ENCODE results near the gene KRTAP4-16.

The KRTAP4-16 gene

DNA sequence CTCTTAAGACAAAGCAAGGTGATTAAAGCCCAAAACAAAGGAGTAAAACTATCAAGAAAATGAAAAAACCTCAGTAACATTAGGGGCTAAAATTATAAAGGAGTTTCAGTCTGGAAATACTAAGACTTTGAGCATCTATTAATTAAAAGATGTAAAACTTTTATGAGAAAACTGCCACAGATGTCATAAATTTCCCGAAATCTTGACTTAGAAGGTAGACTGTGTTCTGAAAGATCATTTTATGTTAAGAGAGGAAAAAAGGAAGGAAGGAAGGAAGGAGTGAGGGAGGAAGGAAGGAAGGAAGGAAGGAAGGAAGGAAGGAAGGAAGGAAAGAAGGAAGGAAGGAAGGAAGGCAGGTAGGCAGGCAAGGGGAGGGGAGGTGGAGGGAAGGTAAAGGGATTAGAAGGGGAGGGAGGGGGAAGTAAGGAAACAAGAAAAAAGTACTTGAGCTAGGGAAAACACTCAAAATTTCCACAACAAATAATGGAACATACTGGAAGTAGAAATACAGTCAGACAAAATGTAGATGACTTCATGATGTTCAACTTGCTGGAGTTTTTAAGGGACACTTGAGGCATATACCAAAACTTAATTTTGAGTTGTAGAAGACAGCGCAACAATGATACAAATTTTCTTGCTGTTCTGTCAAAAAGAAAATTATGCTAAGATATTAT, 45.7 kb upstream of the KRTAP4-16 start:
- TF ChIP-seq EGR1 (IDR thresholded peaks at IDR 0.05) (no peak), NFIC (IDR thresholded peaks at IDR 0.05) (no peak), FOXM1 (IDR thresholded peaks at IDR 0.05; ENCODE audit: borderline replicate concordance, low read depth) (no peak), ZBTB7A (IDR thresholded peaks at IDR 0.05; ENCODE audit: low read depth) (no peak), MAX (IDR thresholded peaks at IDR 0.05) (no peak), RAD21 (IDR thresholded peaks at IDR 0.05; ENCODE audit: low read depth) (no peak), CEBPB (IDR thresholded peaks at IDR 0.05) (no peak)
- TF ChIP-seq, protein P1, sequence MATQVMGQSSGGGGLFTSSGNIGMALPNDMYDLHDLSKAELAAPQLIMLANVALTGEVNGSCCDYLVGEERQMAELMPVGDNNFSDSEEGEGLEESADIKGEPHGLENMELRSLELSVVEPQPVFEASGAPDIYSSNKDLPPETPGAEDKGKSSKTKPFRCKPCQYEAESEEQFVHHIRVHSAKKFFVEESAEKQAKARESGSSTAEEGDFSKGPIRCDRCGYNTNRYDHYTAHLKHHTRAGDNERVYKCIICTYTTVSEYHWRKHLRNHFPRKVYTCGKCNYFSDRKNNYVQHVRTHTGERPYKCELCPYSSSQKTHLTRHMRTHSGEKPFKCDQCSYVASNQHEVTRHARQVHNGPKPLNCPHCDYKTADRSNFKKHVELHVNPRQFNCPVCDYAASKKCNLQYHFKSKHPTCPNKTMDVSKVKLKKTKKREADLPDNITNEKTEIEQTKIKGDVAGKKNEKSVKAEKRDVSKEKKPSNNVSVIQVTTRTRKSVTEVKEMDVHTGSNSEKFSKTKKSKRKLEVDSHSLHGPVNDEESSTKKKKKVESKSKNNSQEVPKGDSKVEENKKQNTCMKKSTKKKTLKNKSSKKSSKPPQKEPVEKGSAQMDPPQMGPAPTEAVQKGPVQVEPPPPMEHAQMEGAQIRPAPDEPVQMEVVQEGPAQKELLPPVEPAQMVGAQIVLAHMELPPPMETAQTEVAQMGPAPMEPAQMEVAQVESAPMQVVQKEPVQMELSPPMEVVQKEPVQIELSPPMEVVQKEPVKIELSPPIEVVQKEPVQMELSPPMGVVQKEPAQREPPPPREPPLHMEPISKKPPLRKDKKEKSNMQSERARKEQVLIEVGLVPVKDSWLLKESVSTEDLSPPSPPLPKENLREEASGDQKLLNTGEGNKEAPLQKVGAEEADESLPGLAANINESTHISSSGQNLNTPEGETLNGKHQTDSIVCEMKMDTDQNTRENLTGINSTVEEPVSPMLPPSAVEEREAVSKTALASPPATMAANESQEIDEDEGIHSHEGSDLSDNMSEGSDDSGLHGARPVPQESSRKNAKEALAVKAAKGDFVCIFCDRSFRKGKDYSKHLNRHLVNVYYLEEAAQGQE (IDR thresholded peaks at IDR 0.05; ENCODE audit: low read depth), result no peak

- TF ChIP-seq CREB1 (IDR thresholded peaks at IDR 0.05; ENCODE audit: low read depth) (no peak), CEBPB (IDR thresholded peaks at IDR 0.05) (no peak), FOXM1 (IDR thresholded peaks at IDR 0.05; ENCODE audit: borderline replicate concordance, low read depth) (no peak), EP300 (IDR thresholded peaks at IDR 0.05; ENCODE audit: borderline replicate concordance) (no peak), ZBTB7A (IDR thresholded peaks at IDR 0.05; ENCODE audit: low read depth) (no peak), YY1 (IDR thresholded peaks at IDR 0.05; ENCODE audit: low read depth) (no peak), TAF1 (IDR thresholded peaks at IDR 0.05; ENCODE audit: low read depth) (no peak), TCF12 (IDR thresholded peaks at IDR 0.05; ENCODE audit: low read depth) (no peak), RAD21 (IDR thresholded peaks at IDR 0.05; ENCODE audit: low read depth) (no peak), EGR1 (IDR thresholded peaks at IDR 0.05) (no peak), MAX (IDR thresholded peaks at IDR 0.05) (no peak), NFIC (IDR thresholded peaks at IDR 0.05) (no peak), TEAD4 (IDR thresholded peaks at IDR 0.05) (no peak)
- TF ChIP-seq, protein P2, sequence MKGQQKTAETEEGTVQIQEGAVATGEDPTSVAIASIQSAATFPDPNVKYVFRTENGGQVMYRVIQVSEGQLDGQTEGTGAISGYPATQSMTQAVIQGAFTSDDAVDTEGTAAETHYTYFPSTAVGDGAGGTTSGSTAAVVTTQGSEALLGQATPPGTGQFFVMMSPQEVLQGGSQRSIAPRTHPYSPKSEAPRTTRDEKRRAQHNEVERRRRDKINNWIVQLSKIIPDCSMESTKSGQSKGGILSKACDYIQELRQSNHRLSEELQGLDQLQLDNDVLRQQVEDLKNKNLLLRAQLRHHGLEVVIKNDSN (IDR thresholded peaks at IDR 0.05), result no peak
- TF ChIP-seq, protein P1 (IDR thresholded peaks at IDR 0.05; ENCODE audit: low read depth), result no peak
Measured at GRCh38 chr17:41145261-41145660, 43.3 kb upstream of the KRTAP4-16 start.

GRCh38 chr17:41144846-41145245, 42.8 kb upstream of the KRTAP4-16 start:
- TF ChIP-seq RAD21 (IDR thresholded peaks at IDR 0.05; ENCODE audit: low read depth), result no peak

- no peak for TF ChIP-seq YY1 (IDR thresholded peaks at IDR 0.05; ENCODE audit: low read depth)
- TF ChIP-seq TCF12 (IDR thresholded peaks at IDR 0.05; ENCODE audit: low read depth), result no peak
- TF ChIP-seq RAD21 (IDR thresholded peaks at IDR 0.05; ENCODE audit: low read depth), result no peak
- no peak for TF ChIP-seq NFIC (IDR thresholded peaks at IDR 0.05)
- TF ChIP-seq EGR1 (IDR thresholded peaks at IDR 0.05), result no peak
- TF ChIP-seq, protein P1 (IDR thresholded peaks at IDR 0.05; ENCODE audit: low read depth), result no peak
- no peak for TF ChIP-seq CEBPB (IDR thresholded peaks at IDR 0.05)
- no peak for TF ChIP-seq FOXM1 (IDR thresholded peaks at IDR 0.05; ENCODE audit: borderline replicate concordance, low read depth)
- no peak for TF ChIP-seq ZBTB7A (IDR thresholded peaks at IDR 0.05; ENCODE audit: low read depth)
- TF ChIP-seq TEAD4 (IDR thresholded peaks at IDR 0.05), result no peak
Measured at GRCh38 chr17:41141361-41141760, 39.4 kb upstream of the KRTAP4-16 start.

DNA sequence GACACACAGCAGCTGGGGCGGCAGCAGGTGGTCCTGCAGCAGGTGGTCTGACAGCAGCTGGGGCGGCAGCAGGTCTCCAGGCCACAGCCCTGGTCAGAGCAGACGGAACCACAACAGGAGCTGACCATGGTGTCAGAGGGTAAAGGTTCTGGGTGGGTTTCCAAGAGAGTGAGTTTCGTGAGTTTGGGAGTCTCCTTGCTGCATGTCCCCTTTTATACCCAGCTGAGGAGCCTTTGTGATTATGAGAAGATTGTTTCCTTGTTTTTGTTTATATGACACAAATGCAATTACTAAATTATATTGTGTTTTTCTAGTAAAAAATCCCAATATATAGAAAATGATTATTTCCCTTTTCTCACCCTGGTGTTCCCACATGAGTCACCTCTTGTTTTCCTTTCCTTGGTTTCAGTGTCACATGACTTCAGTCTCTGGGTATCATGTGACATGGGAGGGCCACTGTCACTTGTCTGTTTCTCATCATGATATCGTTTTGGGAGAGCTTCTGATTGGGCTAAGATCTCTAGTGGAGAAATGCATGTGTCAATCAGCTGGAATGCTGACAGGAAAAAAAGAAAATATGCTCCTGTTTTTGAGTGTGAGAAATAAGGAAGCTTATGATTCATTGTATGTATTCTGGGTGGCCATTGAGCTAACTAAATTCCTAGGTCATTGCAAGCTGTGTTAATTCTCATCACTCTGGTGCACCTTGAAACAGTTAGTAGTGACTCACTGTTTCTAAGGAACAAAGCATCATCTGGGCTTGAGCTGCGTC, 38.5 kb upstream of the KRTAP4-16 start, which contains the start of gene KRTAP4-6:
KRTAP4-6 (minus strand) TSS at position 185 of the 772 bp plus-strand sequence; CDS start at position 128, 57 bp downstream.
- TF ChIP-seq CEBPB (IDR thresholded peaks at IDR 0.05) (no peak), EGR1 (IDR thresholded peaks at IDR 0.05) (no peak), EP300 (IDR thresholded peaks at IDR 0.05; ENCODE audit: borderline replicate concordance) (no peak), FOXM1 (IDR thresholded peaks at IDR 0.05; ENCODE audit: borderline replicate concordance, low read depth) (no peak), TEAD4 (IDR thresholded peaks at IDR 0.05) (no peak), YY1 (IDR thresholded peaks at IDR 0.05; ENCODE audit: low read depth) (no peak)
- TF ChIP-seq, protein P2 (IDR thresholded peaks at IDR 0.05), result no peak
- TF ChIP-seq, protein P1 (IDR thresholded peaks at IDR 0.05; ENCODE audit: low read depth), result no peak
